H1 (cell line): ENCODE results near the gene ITGB2. TPM values are rescaled to one million over a fixed set of nuclear protein-coding genes. Genes with fewer than 3 reads are reported as not detected.
A peak's percentile ranks its signal among the peaks of the same experiment; 100 is the strongest.

Experiments
- CTCF ChIA-PET: fragments of 300-600 bp; sonication (Branson Sonifier 250); formaldehyde crosslinking; loops from one replicate; lab custom pipeline; 2021; ENCODE audit not compliant: partially characterized antibody; lab: Charles Lee
- POLR2A ChIA-PET: fragments of 300-600 bp; sonication (Branson Sonifier 250); formaldehyde crosslinking; loops from one replicate; lab custom pipeline; 2021; ENCODE audit warnings: inconsistent platforms; ENCODE audit not compliant: partially characterized antibody; lab: Charles Lee
- DNase-seq, 2 experiments: peaks; one replicate each; pipeline versions ENCODE4 v3.0.0 to v3.0.0-alpha.2; 2010 to 2022; ENCODE audit warnings: low spot score in 2 of 2, low read depth in 1 of 2, mixed read lengths in 1 of 2
- FAIRE-seq: peaks from 2 replicates; lab custom pipeline; 2011; peaks lifted over from hg19 to GRCh38; lab: Jason Lieb, UNC
- H2AFZ ChIP-seq: 2 replicates; pipeline ENCODE4 v1.8.1; 2012; ENCODE audit warnings: low read length, inconsistent platforms
- H2AK5ac ChIP-seq: 2 replicates; pipeline ENCODE4 v1.6.1; 2013; ENCODE audit warnings: low read depth, low read length
- H2BK120ac ChIP-seq: replicated peaks from 2 replicates; pipeline ENCODE3; 2013; ENCODE audit warnings: low read depth, low read length, inconsistent platforms
- H2BK12ac ChIP-seq: 2 replicates; pipeline ENCODE4 v1.6.1; 2013; ENCODE audit warnings: low read depth, low read length
- H2BK15ac ChIP-seq: 2 replicates; pipeline ENCODE4 v1.6.1; 2013; ENCODE audit warnings: low read length
- H2BK20ac ChIP-seq: 2 replicates; pipeline ENCODE4 v1.6.1; 2013; ENCODE audit warnings: low read length
- H2BK5ac ChIP-seq: 2 replicates; pipeline ENCODE4 v1.6.1; 2013; ENCODE audit warnings: low read depth, low read length
- H3K14ac ChIP-seq: 2 replicates; pipeline ENCODE4 v1.6.1; 2013; ENCODE audit warnings: inconsistent platforms; ENCODE audit not compliant: insufficient read length
- H3K18ac ChIP-seq: 2 replicates; pipeline ENCODE4 v1.6.1; 2013; ENCODE audit warnings: low read length; ENCODE audit errors: extremely low read depth
- H3K23ac ChIP-seq: 2 replicates; pipeline ENCODE4 v1.6.1; 2013; ENCODE audit warnings: inconsistent platforms; ENCODE audit not compliant: insufficient read length
- H3K23me2 ChIP-seq: 2 replicates; pipeline ENCODE4 v1.6.1; 2013; ENCODE audit warnings: low read depth, low read length
- H3K27ac ChIP-seq: 2 replicates; pipeline ENCODE4 v1.6.1; 2011; ENCODE audit warnings: low read depth, low read length, inconsistent platforms
- H3K27me3 ChIP-seq, 4 experiments: replicated peaks in 1 of 4; 1 replicate in 1 of 4; 2 replicates in 3 of 4; pipeline versions ENCODE4 v1.6.1 to v1.8.1; 2011 to 2013; ENCODE audit warnings: low read length in 3 of 4, mild to moderate bottlenecking in 3 of 4, inconsistent platforms in 2 of 4, mixed read lengths in 2 of 4, moderate library complexity in 1 of 4; ENCODE audit not compliant: control insufficient read depth in 3 of 4, insufficient read depth in 3 of 4; ENCODE audit errors: extremely low read depth in 1 of 4
- H3K36me3 ChIP-seq, 4 experiments: 2 replicates each; pipeline versions ENCODE4 v1.6.1 to v1.8.1; 2011 to 2013; ENCODE audit warnings: mild to moderate bottlenecking in 4 of 4, low read length in 3 of 4, moderate library complexity in 2 of 4, control low read depth in 1 of 4, inconsistent platforms in 1 of 4; ENCODE audit not compliant: insufficient read depth in 4 of 4, control insufficient read depth in 2 of 4
- H3K4ac ChIP-seq: replicated peaks from 2 replicates; pipeline ENCODE3; 2013; ENCODE audit warnings: low read length, low read depth, mixed read lengths, inconsistent platforms; ENCODE audit not compliant: insufficient read length
- H3K4me1 ChIP-seq, 4 experiments: replicated peaks in 1 of 4; 1 replicate in 1 of 4; 2 replicates in 3 of 4; pipeline versions ENCODE4 v1.6.1 to v1.8.1; 2011 to 2013; ENCODE audit warnings: low read length in 3 of 4, inconsistent platforms in 2 of 4, mixed read lengths in 1 of 4; ENCODE audit not compliant: insufficient read depth in 4 of 4, control insufficient read depth in 3 of 4
- H3K4me2 ChIP-seq, 2 experiments: 2 replicates each; pipeline versions ENCODE4 v1.6.1 to v1.8.1; 2011 to 2013; ENCODE audit warnings: low read depth in 2 of 2, low read length in 2 of 2, control low read depth in 1 of 2, inconsistent platforms in 1 of 2, mild to moderate bottlenecking in 1 of 2; ENCODE audit not compliant: insufficient read depth in 1 of 2
- H3K4me3 ChIP-seq, 4 experiments: fragments of 200-600, 300-600 bp in 1 of 4; sonication (generic), shearing (Covaris generic), sonication (Bioruptor Twin) in 1 of 4; 2 replicates each; pipeline versions ENCODE4 v1.5.1 to v1.8.1; 2011 to 2016; ENCODE audit warnings: low read length in 4 of 4, low read depth in 3 of 4, control low read depth in 2 of 4, inconsistent platforms in 2 of 4, mild to moderate bottlenecking in 2 of 4, mixed read lengths in 1 of 4, moderate library complexity in 1 of 4; ENCODE audit not compliant: insufficient read depth in 2 of 4; ENCODE audit errors: extremely low read depth in 1 of 4
- H3K56ac ChIP-seq: replicated peaks from 2 replicates; pipeline ENCODE3; 2013; ENCODE audit warnings: low read depth, mild to moderate bottlenecking, mixed read lengths, low read length, inconsistent platforms; ENCODE audit not compliant: insufficient read length
- H3K79me1 ChIP-seq: 2 replicates; pipeline ENCODE4 v1.6.1; 2013; ENCODE audit warnings: low read depth, low read length, control low read depth
- H3K79me2 ChIP-seq, 2 experiments: 2 replicates each; pipeline versions ENCODE4 v1.6.1 to v1.8.1; 2012 to 2013; ENCODE audit warnings: low read length in 2 of 2, mild to moderate bottlenecking in 2 of 2, inconsistent platforms in 1 of 2; ENCODE audit not compliant: insufficient read depth in 2 of 2, control insufficient read depth in 1 of 2
- H3K9ac ChIP-seq, 4 experiments: replicated peaks in 1 of 4; 1 replicate in 1 of 4; 2 replicates in 3 of 4; pipeline versions ENCODE4 v1.6.1 to v1.8.1; 2011 to 2013; ENCODE audit warnings: low read depth in 3 of 4, low read length in 3 of 4, control low read depth in 2 of 4, mild to moderate bottlenecking in 2 of 4, moderate library complexity in 2 of 4, inconsistent platforms in 1 of 4; ENCODE audit errors: extremely low read depth in 1 of 4
- H3K9me3 ChIP-seq, 2 experiments: 2 replicates each; pipeline versions ENCODE4 v1.6.1 to v1.8.1; 2012 to 2013; ENCODE audit warnings: mild to moderate bottlenecking in 2 of 2, moderate library complexity in 2 of 2, control low read depth in 1 of 2, inconsistent platforms in 1 of 2, low read depth in 1 of 2, low read length in 1 of 2, mixed read lengths in 1 of 2; ENCODE audit not compliant: insufficient read depth in 2 of 2
- H4K20me1 ChIP-seq, 2 experiments: replicated peaks in 1 of 2; 2 replicates each; pipeline versions ENCODE3 to v1.8.1; 2011 to 2013; ENCODE audit warnings: inconsistent platforms in 2 of 2, low read length in 2 of 2, mild to moderate bottlenecking in 1 of 2; ENCODE audit not compliant: insufficient read depth in 2 of 2, control insufficient read depth in 1 of 2
- H4K5ac ChIP-seq: 2 replicates; pipeline ENCODE4 v1.6.1; 2013; ENCODE audit warnings: low read length, low read depth, mixed read lengths, inconsistent platforms; ENCODE audit not compliant: insufficient read length
- H4K8ac ChIP-seq: 2 replicates; pipeline ENCODE4 v1.8.0; 2013; ENCODE audit warnings: mild to moderate bottlenecking, moderate library complexity, low read length, inconsistent platforms; ENCODE audit not compliant: insufficient read depth; ENCODE audit errors: extremely low read depth
- H4K91ac ChIP-seq: replicated peaks from 2 replicates; pipeline ENCODE3; 2013; ENCODE audit warnings: low read length, mixed read lengths, inconsistent platforms; ENCODE audit not compliant: insufficient read length
- JUND ChIP-seq: IDR thresholded peaks from 2 replicates; pipeline ENCODE4 v1.6.1; 2011; ENCODE audit warnings: mild to moderate bottlenecking, improper control_type of control experiment, low read length
- RBBP5 ChIP-seq: IDR thresholded peaks from 2 replicates; pipeline ENCODE4 v1.7.1; 2012; ENCODE audit warnings: low read depth, mild to moderate bottlenecking, inconsistent platforms, low read length, moderate library complexity, borderline replicate concordance
- WGBS, 2 experiments: shearing (Covaris generic) in 1 of 2; methylation state at CpG; one replicate each; pipeline versions ENCODE4 v1.1.6 to v1.1.7; 2013 to 2015; ENCODE audit warnings: low lambda C conversion rate in 2 of 2, mixed read lengths in 2 of 2, inconsistent platforms in 1 of 2, low coverage in 1 of 2, missing lambda C conversion rate in 1 of 2; ENCODE audit not compliant: insufficient replicate concordance in 2 of 2, insufficient coverage in 1 of 2, insufficient read length in 1 of 2; ENCODE audit errors: extremely low coverage in 1 of 2, missing lambda C conversion rate in 1 of 2; 5-methylcytosine and 5-hydroxymethylcytosine counted together
- polyA plus RNA-seq, 7 experiments: library from polyadenylated mRNA; depleted of rRNA in 3 of 7; stranded (reverse) in 5 of 7; unstranded in 2 of 7; fragments of >200 nt in 5 of 7; fragments of 200-250 nt in 2 of 7; gene quantifications; 1 replicate in 5 of 7; 2 replicates in 1 of 7; 4 replicates in 1 of 7; pipeline versions ENCODE4 v1.2.1 to v1.2.3, GENCODE V29; 2011 to 2013; ENCODE audit warnings: missing spikeins in 2 of 7, mixed read lengths in 2 of 7
- total RNA-seq: library from RNA; stranded (reverse); fragmentation: NEBNext Ultra II Directional; extraction: Animal tissue kit (Norgen Biotek cat#: 25700); gene quantifications from 2 replicates; pipeline ENCODE4 v1.2.1, GENCODE V29; 2021
- TF ChIP-seq, protein P1 (sequence below): IDR thresholded peaks from 2 replicates; pipeline ENCODE4 v1.6.1; 2011; ENCODE audit warnings: low read depth, mild to moderate bottlenecking, low read length; ENCODE audit not compliant: insufficient read depth
- TF ChIP-seq, protein P2 (sequence below): IDR thresholded peaks from 2 replicates; pipeline ENCODE4 v1.6.1; 2012; ENCODE audit warnings: inconsistent platforms
- TF ChIP-seq, protein P3 (sequence below): IDR thresholded peaks from 2 replicates; pipeline ENCODE4 v1.6.1; 2012; ENCODE audit warnings: inconsistent platforms

ITGB2 gene
- total and polyA plus RNA-seq, 2 of the 8 experiments (the other 6 are each of a cell fraction or from before 2014, with no cell fraction given): 0.24 to 0.63 TPM

DNA sequence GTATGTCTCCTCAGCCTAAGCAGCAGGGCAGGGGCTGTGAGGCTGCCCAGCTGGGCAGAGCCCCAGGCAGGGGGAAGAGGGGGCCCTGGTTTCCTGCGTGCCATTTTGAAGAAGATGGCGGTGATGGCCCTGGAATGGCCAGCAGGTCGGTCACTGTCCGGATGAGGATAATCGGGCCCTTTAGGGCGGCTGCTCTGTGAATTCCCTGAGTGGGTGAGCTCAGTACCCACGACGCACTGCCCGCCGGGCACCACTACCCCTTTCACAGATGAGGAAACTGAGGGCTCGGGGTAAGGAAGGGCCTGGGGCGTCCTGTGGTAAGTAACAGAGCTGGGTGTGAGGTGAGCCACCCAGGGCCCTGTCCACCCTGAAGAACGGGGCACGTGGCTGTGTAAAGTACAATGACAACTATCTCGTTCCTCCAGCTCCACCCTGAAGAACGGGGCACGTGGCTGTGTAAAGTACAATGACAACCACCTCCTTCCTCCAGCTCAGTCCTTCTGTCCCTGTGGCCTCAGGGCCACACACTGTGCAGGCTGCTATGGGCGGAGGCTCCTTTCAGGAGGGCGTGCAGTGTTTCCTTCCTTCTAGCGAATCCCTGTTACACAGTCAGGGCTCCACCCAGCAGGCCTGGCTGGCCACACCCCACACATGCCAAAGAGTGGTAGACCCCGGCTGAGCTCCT is 23.2 kb downstream of the ITGB2 start:
- no peaks in the 10 kb centered on the region; a peak in 1 of 8 replicates for H3K36me3 ChIP-seq
- CTCF ChIA-PET: interaction anchor here (0.6 to 2.6 kb wide), 11 partner anchors 9 to 52 kb away, joined by 3 to 10 read pairs (median 4); partner anchors contain the start of gene PTTG1IP
- no peaks in the 10 kb centered on the region; a peak in 1 of 7 replicates for H3K27me3 ChIP-seq
- no peaks in the 10 kb centered on the region for H3K79me2 ChIP-seq
- no peak overlapping the region for H4K8ac ChIP-seq
- H2BK5ac ChIP-seq: no peak overlapping the region
- peaks cover 0 to 4% (median 2%) of the 10 kb centered on the region in 4 experiments; a peak in 2 of 7 replicates for H3K4me1 ChIP-seq
- no peak overlapping the region for H2AK5ac ChIP-seq
- H2BK120ac ChIP-seq: no peak overlapping the region
- H3K56ac ChIP-seq: no peak overlapping the region
- H3K4me3 ChIP-seq: no peak overlapping the region
- no peak overlapping the region for H3K9ac ChIP-seq
- no peak overlapping the region for H3K4ac ChIP-seq
- no peak overlapping the region for H2BK12ac ChIP-seq
- H3K4me2 ChIP-seq: no peak overlapping the region
- peaks cover 0 to 6% of the 10 kb centered on the region in 2 experiments for H4K20me1 ChIP-seq
- no peak for TF ChIP-seq JUND
- TF ChIP-seq, protein P1, sequence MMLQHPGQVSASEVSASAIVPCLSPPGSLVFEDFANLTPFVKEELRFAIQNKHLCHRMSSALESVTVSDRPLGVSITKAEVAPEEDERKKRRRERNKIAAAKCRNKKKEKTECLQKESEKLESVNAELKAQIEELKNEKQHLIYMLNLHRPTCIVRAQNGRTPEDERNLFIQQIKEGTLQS: no peak
- TF ChIP-seq RBBP5: no peak
- TF ChIP-seq, protein P2, sequence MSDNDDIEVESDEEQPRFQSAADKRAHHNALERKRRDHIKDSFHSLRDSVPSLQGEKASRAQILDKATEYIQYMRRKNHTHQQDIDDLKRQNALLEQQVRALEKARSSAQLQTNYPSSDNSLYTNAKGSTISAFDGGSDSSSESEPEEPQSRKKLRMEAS: peak; percentile 25; the same call in 1 of the 2 replicates
- TF ChIP-seq, protein P3, sequence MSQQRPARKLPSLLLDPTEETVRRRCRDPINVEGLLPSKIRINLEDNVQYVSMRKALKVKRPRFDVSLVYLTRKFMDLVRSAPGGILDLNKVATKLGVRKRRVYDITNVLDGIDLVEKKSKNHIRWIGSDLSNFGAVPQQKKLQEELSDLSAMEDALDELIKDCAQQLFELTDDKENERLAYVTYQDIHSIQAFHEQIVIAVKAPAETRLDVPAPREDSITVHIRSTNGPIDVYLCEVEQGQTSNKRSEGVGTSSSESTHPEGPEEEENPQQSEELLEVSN: no peak
- TF ChIP-seq, all 59 proteins: peak for 1
- Histone ChIP-seq H2BK15ac (no peak overlapping the region), H3K18ac (no peak overlapping the region), H3K27ac (no peak overlapping the region), H3K23ac (no peak overlapping the region), H2BK20ac (no peak overlapping the region), H2AFZ (no peak overlapping the region), H4K5ac (no peak overlapping the region), H3K23me2 (no peaks in the 10 kb centered on the region), H3K14ac (no peak overlapping the region), H3K79me1 (no peaks in the 10 kb centered on the region), H4K91ac (no peak overlapping the region), H3K9me3 (no peaks in the 10 kb centered on the region; a peak in 1 of 4 replicates)
- FAIRE-seq (no peak), DNase-seq (no peak)
- 83% methylated on average over 16 of the region's 21 CpGs; no CpG with 5 or more reads in 1 of the 2 experiments for WGBS, 2 experiments
- POLR2A ChIA-PET: interaction anchor here (0.6 to 1.4 kb wide), 5 partner anchors 14 to 50 kb away, joined by 3 to 4 read pairs (median 3); partner anchors contain the start of gene PTTG1IP
